K562 (cell line): ENCODE data around the gene LRRC27. TPM values are rescaled to one million over a fixed set of nuclear protein-coding genes. Genes with fewer than 3 reads are reported as not detected.

ENCODE experiments used
- ATF1 ChIP-seq, 2 experiments: fragments of 450-650 bp in 1 of 2; IDR thresholded peaks; 2 replicates each; pipeline ENCODE4 v1.6.1; 2016; ENCODE audit warnings: missing compliant biosample characterization in 1 of 2, missing genetic modification characterization in 1 of 2
- CHD7 ChIP-seq: fragments of 200-600 bp; sonication (generic); IDR thresholded peaks from one replicate; pipeline ENCODE4 v1.6.1; 2012; ENCODE audit warnings: mild to moderate bottlenecking, low read depth, low read length, inconsistent platforms
- DEAF1 ChIP-seq: fragments of 450-650 bp; formaldehyde crosslinking; IDR thresholded peaks from 2 replicates; pipeline ENCODE4 v1.4.0; 2020; ENCODE audit warnings: mild to moderate bottlenecking, moderate library complexity
- E2F4 ChIP-seq: sonication (generic); formaldehyde crosslinking; IDR thresholded peaks from 2 replicates; pipeline ENCODE4 v1.8.0; 2022; ENCODE audit warnings: mild to moderate bottlenecking, low read depth, missing genetic modification reagents
- ETV1 ChIP-seq: fragments of 450-650 bp; conservative IDR thresholded peaks from 2 replicates; pipeline ENCODE4 v1.6.1; 2016; ENCODE audit warnings: missing genetic modification characterization, control low read depth, low read depth, missing compliant biosample characterization
- FOSL1 ChIP-seq: fragments of 200-800 bp; sonication (Bioruptor generic); conservative IDR thresholded peaks from 2 replicates; pipeline ENCODE4 v1.6.1; 2016; ENCODE audit warnings: missing genetic modification characterization, missing compliant biosample characterization
- HDAC6 ChIP-seq: IDR thresholded peaks from 2 replicates; pipeline ENCODE4 v1.6.1; 2012; ENCODE audit warnings: low read depth, mild to moderate bottlenecking, control low read depth, inconsistent platforms, low read length, moderate library complexity
- MEF2D ChIP-seq: conservative IDR thresholded peaks from 2 replicates; pipeline ENCODE4 v1.6.1; 2016; ENCODE audit warnings: low read depth, missing genetic modification characterization, missing compliant biosample characterization
- PHF21A ChIP-seq: fragments of 450-650 bp; IDR thresholded peaks from 2 replicates; pipeline ENCODE4 v1.6.1; 2017; ENCODE audit warnings: low read depth, borderline replicate concordance
- PTRF ChIP-seq: fragments of 450-650 bp; IDR thresholded peaks from 2 replicates; pipeline ENCODE4 v1.6.1; 2016; ENCODE audit warnings: mild to moderate bottlenecking, missing genetic modification characterization, missing compliant biosample characterization
- SMARCA5 ChIP-seq: fragments of 450-650 bp; IDR thresholded peaks from 2 replicates; pipeline ENCODE4 v1.6.1; 2016
- SP2 ChIP-seq: IDR thresholded peaks from 2 replicates; pipeline ENCODE4 v1.6.1; 2011; ENCODE audit warnings: mild to moderate bottlenecking, low read depth, low read length, moderate library complexity; ENCODE audit not compliant: poor library complexity, severe bottlenecking; ENCODE audit errors: extremely low read depth
- TCF7L2 ChIP-seq: fragments of 150-350 bp; IDR thresholded peaks from 2 replicates; pipeline ENCODE4 v1.6.1; 2016; ENCODE audit warnings: low read depth, mild to moderate bottlenecking, low read length, moderate library complexity
- ZNF511 ChIP-seq: sonication (generic); formaldehyde crosslinking; IDR thresholded peaks from 2 replicates; pipeline ENCODE4 v1.8.0; 2022; ENCODE audit warnings: mild to moderate bottlenecking, missing genetic modification reagents
- polyA plus RNA-seq, 8 experiments: library from polyadenylated mRNA; depleted of rRNA in 4 of 8; stranded (reverse) in 5 of 8; unstranded in 3 of 8; fragments of >200 nt; fragmentation: Nextera tagmentation in 2 of 8; fragmentation: Illumina TruSeq in 1 of 8; extraction: Ambion mirVana in 2 of 8; extraction: Trizol in 1 of 8; gene quantifications; 2 replicates each; pipeline versions ENCODE4 v1.2.1 to v1.2.3, GENCODE V29; 2011 to 2014; ENCODE audit warnings: inconsistent platforms in 1 of 8, missing spikeins in 1 of 8
- total RNA-seq, 7 experiments: library from RNA; depleted of rRNA in 6 of 7; stranded (reverse); fragments of >200 nt in 6 of 7; fragmentation: Illumina TruSeq in 2 of 7; extraction: Trizol in 2 of 7; gene quantifications; 2 replicates each; pipeline versions ENCODE4 v1.2.1 to v1.2.3, GENCODE V29; 2011 to 2021; ENCODE audit warnings: low replicate concordance in 1 of 7

The LRRC27 gene
- total and polyA plus RNA-seq, 9 of the 15 experiments (the other 6 are each of a cell fraction or from before 2014, with no cell fraction given): 0.10 to 2.7 (median 1.4) TPM

GRCh38 chr10:132387764-132388210, 55.8 kb downstream of the LRRC27 start (continued):
- TF ChIP-seq CHD7 (no peak), SMARCA5 (no peak), ATF1 (CRISPR knock-in tag; IDR thresholded peaks at IDR 0.05) (no peak), ATF1 (tag; IDR thresholded peaks at IDR 0.05) (no peak), E2F4 (CRISPR knock-in tag) (no peak), TCF7L2 (no peak), MEF2D (tag) (no peak), SP2 (no peak), HDAC6 (no peak), ETV1 (tag) (no peak), FOSL1 (tag) (no peak), ZNF511 (no peak), PHF21A (no peak), DEAF1 (CRISPR knock-in tag) (no peak), PTRF (tag) (no peak)
